H9 (cell line): ENCODE results near the gene TBC1D4. TPM values are rescaled to one million over a fixed set of nuclear protein-coding genes. Genes with fewer than 3 reads are reported as not detected.

ENCODE experiments used
- DNase-seq: peaks from one replicate; pipeline ENCODE4 v3.0.0-alpha.2; 2017
- H2AFZ ChIP-seq: one replicate; pipeline ENCODE4 v1.6.1; 2013; ENCODE audit warnings: mild to moderate bottlenecking, low read length, control low read depth, moderate library complexity
- H2AK5ac ChIP-seq: 2 replicates; pipeline ENCODE4 v1.6.1; 2013; ENCODE audit warnings: low read length, control low read depth, mixed read lengths; ENCODE audit not compliant: insufficient read length
- H2BK120ac ChIP-seq: one replicate; pipeline ENCODE4 v1.6.1; 2013; ENCODE audit warnings: low read depth, mild to moderate bottlenecking, low read length, control low read depth, inconsistent platforms; ENCODE audit not compliant: poor library complexity, severe bottlenecking
- H2BK12ac ChIP-seq: 2 replicates; pipeline ENCODE4 v1.6.1; 2013; ENCODE audit warnings: low read length, control low read depth, mixed read lengths, low read depth; ENCODE audit not compliant: insufficient read length
- H2BK15ac ChIP-seq: 2 replicates; pipeline ENCODE4 v1.6.1; 2013; ENCODE audit warnings: low read depth, low read length, control low read depth
- H2BK20ac ChIP-seq: one replicate; pipeline ENCODE4 v1.6.1; 2013; ENCODE audit warnings: low read depth, mild to moderate bottlenecking, low read length, control low read depth, inconsistent platforms; ENCODE audit not compliant: poor library complexity, severe bottlenecking
- H2BK5ac ChIP-seq: 2 replicates; pipeline ENCODE4 v1.6.1; 2013; ENCODE audit warnings: low read length, control low read depth, mixed read lengths; ENCODE audit not compliant: insufficient read length
- H3K14ac ChIP-seq: 2 replicates; pipeline ENCODE4 v1.6.1; 2013; ENCODE audit warnings: low read length, control low read depth; ENCODE audit not compliant: insufficient read depth
- H3K18ac ChIP-seq: 2 replicates; pipeline ENCODE4 v1.6.1; 2013; ENCODE audit warnings: low read depth, mild to moderate bottlenecking, mixed read lengths, low read length, control low read depth; ENCODE audit not compliant: insufficient read length
- H3K23ac ChIP-seq: 2 replicates; pipeline ENCODE4 v1.6.1; 2013; ENCODE audit warnings: low read length, control low read depth, mixed read lengths, low read depth; ENCODE audit not compliant: insufficient read length
- H3K23me2 ChIP-seq: 2 replicates; pipeline ENCODE4 v1.6.1; 2013; ENCODE audit warnings: low read depth, mild to moderate bottlenecking, mixed read lengths, low read length, control low read depth; ENCODE audit not compliant: insufficient read length, poor library complexity, severe bottlenecking
- H3K27ac ChIP-seq: 2 replicates; pipeline ENCODE4 v1.5.1; 2013; ENCODE audit warnings: low read length, control low read depth, mixed read lengths, low read depth; ENCODE audit not compliant: insufficient read length
- H3K27me3 ChIP-seq: 2 replicates; pipeline ENCODE4 v1.6.1; 2013; ENCODE audit warnings: low read length, control low read depth, inconsistent platforms; ENCODE audit not compliant: insufficient read depth
- H3K4ac ChIP-seq: 2 replicates; pipeline ENCODE4 v1.6.1; 2013; ENCODE audit warnings: low read depth, mild to moderate bottlenecking, control low read depth, inconsistent platforms, low read length, moderate library complexity
- H3K4me1 ChIP-seq: 2 replicates; pipeline ENCODE4 v1.6.1; 2013; ENCODE audit warnings: low read length, control low read depth, inconsistent platforms; ENCODE audit not compliant: insufficient read depth
- H3K4me2 ChIP-seq: 2 replicates; pipeline ENCODE4 v1.6.1; 2013; ENCODE audit warnings: low read length, control low read depth, mixed read lengths; ENCODE audit not compliant: insufficient read length, insufficient read depth
- H3K56ac ChIP-seq: 2 replicates; pipeline ENCODE4 v1.6.1; 2013; ENCODE audit warnings: low read depth, mild to moderate bottlenecking, mixed read lengths, low read length, control low read depth; ENCODE audit not compliant: insufficient read length
- H3K79me1 ChIP-seq: 2 replicates; pipeline ENCODE4 v1.6.1; 2013; ENCODE audit warnings: low read depth, mild to moderate bottlenecking, moderate library complexity, low read length, control low read depth, inconsistent platforms; ENCODE audit not compliant: insufficient read depth, poor library complexity, severe bottlenecking
- H3K79me2 ChIP-seq: 2 replicates; pipeline ENCODE4 v1.6.1; 2013; ENCODE audit warnings: low read length, control low read depth, inconsistent platforms; ENCODE audit not compliant: insufficient read depth
- H3K9ac ChIP-seq: 2 replicates; pipeline ENCODE4 v1.6.1; 2013; ENCODE audit warnings: low read length, control low read depth, mixed read lengths; ENCODE audit not compliant: insufficient read length; ENCODE audit errors: extremely low read depth
- H3K9me3 ChIP-seq: one replicate; pipeline ENCODE4 v1.6.1; 2013; ENCODE audit warnings: low read depth, low read length, inconsistent platforms; ENCODE audit not compliant: control insufficient read depth
- H3T11ph ChIP-seq: one replicate; pipeline ENCODE4 v1.6.1; 2013; ENCODE audit warnings: mild to moderate bottlenecking, low read length, control low read depth, inconsistent platforms
- H4K20me1 ChIP-seq: one replicate; pipeline ENCODE4 v1.6.1; 2013; ENCODE audit not compliant: control insufficient read depth, insufficient read length, insufficient read depth
- H4K5ac ChIP-seq: 2 replicates; pipeline ENCODE4 v1.6.1; 2013; ENCODE audit warnings: low read depth, mild to moderate bottlenecking, mixed read lengths, low read length, control low read depth; ENCODE audit not compliant: insufficient read length
- H4K8ac ChIP-seq: replicated peaks from 2 replicates; pipeline ENCODE4 v1.6.1; 2013; ENCODE audit warnings: low read length, control low read depth, mixed read lengths, low read depth; ENCODE audit not compliant: insufficient read length
- H4K91ac ChIP-seq: 2 replicates; pipeline ENCODE4 v1.6.1; 2013; ENCODE audit warnings: low read depth, mild to moderate bottlenecking, moderate library complexity, mixed read lengths, low read length, control low read depth; ENCODE audit not compliant: insufficient read length
- H3K27ac Mint-ChIP-seq, 3 experiments: 2 replicates in 2 of 3; 3 replicates in 1 of 3; pipeline ENCODE4 v1.8.0; 2020 to 2021; ENCODE audit warnings: mixed read lengths in 3 of 3, mild to moderate bottlenecking in 1 of 3, moderate library complexity in 1 of 3
- H3K27me3 Mint-ChIP-seq: 2 replicates; pipeline ENCODE4 v1.8.0; 2021; ENCODE audit warnings: low read depth, mild to moderate bottlenecking, moderate library complexity, mixed read lengths
- H3K36me3 Mint-ChIP-seq, 3 experiments: 2 replicates in 2 of 3; 3 replicates in 1 of 3; pipeline ENCODE4 v1.8.0; 2020 to 2021; ENCODE audit warnings: low read depth in 3 of 3, mixed read lengths in 3 of 3; ENCODE audit not compliant: insufficient read depth in 1 of 3
- H3K4me1 Mint-ChIP-seq, 2 experiments: 2 replicates each; pipeline ENCODE4 v1.8.0; 2020; ENCODE audit warnings: mixed read lengths in 2 of 2
- H3K4me3 Mint-ChIP-seq, 2 experiments: 2 replicates in 1 of 2; 3 replicates in 1 of 2; pipeline ENCODE4 v1.8.0; 2020 to 2021; ENCODE audit warnings: mild to moderate bottlenecking in 2 of 2, mixed read lengths in 2 of 2, moderate library complexity in 1 of 2
- H3K9me3 Mint-ChIP-seq, 2 experiments: 2 replicates in 1 of 2; 3 replicates in 1 of 2; pipeline ENCODE4 v1.8.0; 2020; ENCODE audit warnings: mild to moderate bottlenecking in 2 of 2, mixed read lengths in 2 of 2, moderate library complexity in 1 of 2
- CTCF ChIP-seq: fragments of 200-600 bp; sonication (generic); conservative IDR thresholded peaks from 3 replicates; pipeline ENCODE4 v1.8.0; 2021; ENCODE audit warnings: antibody characterized with exemption, mild to moderate bottlenecking
- WGBS: extraction: QIAGEN DNeasy Blood & Tissue Kit; methylation state at CpG from one replicate; pipeline ENCODE4 v1.1.7; 2013; ENCODE audit warnings: missing lambda C conversion rate, low lambda C conversion rate, mixed read lengths; ENCODE audit not compliant: insufficient read length; ENCODE audit errors: extremely low coverage; 5-methylcytosine and 5-hydroxymethylcytosine counted together
- total RNA-seq: library from RNA; stranded (reverse); gene quantifications from 2 replicates; pipeline ENCODE4 v1.2.1, GENCODE V29; 2021

Gene TBC1D4
- total RNA-seq, 1 experiment from 2014 or later = 10.5 TPM

GRCh38 chr13:75432811-75433244, 49.1 kb downstream of the TBC1D4 start:
- H4K20me1 ChIP-seq = no peaks in the 10 kb centered on the region
- H2BK12ac ChIP-seq = no peak overlapping the region
- no peak overlapping the region for H4K8ac ChIP-seq
- DNase-seq = no peak
- peaks cover 6% of the 10 kb centered on the region for H3K79me1 ChIP-seq
- no peak overlapping the region for H2BK120ac ChIP-seq
- H3K9me3 Mint-ChIP-seq = no peaks in the 10 kb centered on the region
- H3K14ac ChIP-seq = no peak overlapping the region
- no peak overlapping the region for H3T11ph ChIP-seq
- no peak overlapping the region for H2AFZ ChIP-seq
- no peaks in the 10 kb centered on the region for H3K23me2 ChIP-seq
- no peak overlapping the region for H3K4me3 Mint-ChIP-seq
- H2BK5ac ChIP-seq = no peak overlapping the region
- no peaks in the 10 kb centered on the region for H3K4me1 ChIP-seq
- peaks cover 2 to 8% of the 10 kb centered on the region in 2 experiments; a peak in 3 of 4 replicates for H3K4me1 Mint-ChIP-seq
- no peaks in the 10 kb centered on the region for H3K79me2 ChIP-seq
- H3K9ac ChIP-seq = no peak overlapping the region
- no peak for TF ChIP-seq CTCF
- H3K27me3 Mint-ChIP-seq = no peaks in the 10 kb centered on the region
- H3K27ac ChIP-seq = no peak overlapping the region
- H4K5ac ChIP-seq = no peak overlapping the region
- no peak overlapping the region for H2BK15ac ChIP-seq
- H3K27me3 ChIP-seq = no peaks in the 10 kb centered on the region
- H3K36me3 Mint-ChIP-seq = peaks cover 0 to 2% (median 0%) of the 10 kb centered on the region in 3 experiments; a peak in 2 of 7 replicates
- H2BK20ac ChIP-seq = no peak overlapping the region
- H4K91ac ChIP-seq = no peak overlapping the region
- no peak overlapping the region for H3K4me2 ChIP-seq
- no CpG with 5 or more reads among the region's 5 CpGs for WGBS
- no peaks in the 10 kb centered on the region for H3K9me3 ChIP-seq
- no peak overlapping the region for H2AK5ac ChIP-seq
- H3K18ac ChIP-seq = no peak overlapping the region
- H3K4ac ChIP-seq = no peak overlapping the region
- H3K56ac ChIP-seq = no peak overlapping the region
- no peak overlapping the region for H3K23ac ChIP-seq
- no peak overlapping the region for H3K27ac Mint-ChIP-seq
